Right lobe of liver (tissue), 6 donors: ENCODE results near the gene NKAIN4. TPM values are rescaled to one million over a fixed set of nuclear protein-coding genes. Genes with fewer than 3 reads are reported as not detected.

Experiments used
- ATAC-seq, 4 donors: fragments of 200-7000 bp; cut with Tn5 transposase; one replicate each; pipeline ENCODE4 v1.9.1; 2020; ENCODE audit warnings: mild to moderate bottlenecking in 4 of 4, moderate library complexity in 4 of 4
- DNase-seq, 3 donors: peaks; one replicate each; pipeline ENCODE4 v3.0.0-alpha.2; 2020
- H3K27ac ChIP-seq, 3 donors: fragments of 200-600 bp; one replicate each; pipeline ENCODE4 v1.8.0; 2022
- H3K27me3 ChIP-seq, 2 donors: fragments of 200-600 bp; one replicate each; pipeline ENCODE4 v1.8.0; 2022
- H3K36me3 ChIP-seq, 4 donors: fragments of 200-600 bp; sonication (generic) in 1 of 4; one replicate each; pipeline versions ENCODE4 v1.5.1 to v1.8.0; 2017 to 2022; ENCODE audit warnings: control low read depth in 1 of 4
- H3K4me1 ChIP-seq, 4 donors: fragments of 200-600 bp; sonication (generic) in 1 of 4; one replicate each; pipeline versions ENCODE4 v1.5.1 to v1.8.0; 2017 to 2022; ENCODE audit warnings: control low read depth in 1 of 4
- H3K4me3 ChIP-seq, 3 donors: fragments of 200-600 bp; one replicate each; pipeline ENCODE4 v1.8.0; 2022
- H3K9me3 ChIP-seq, 4 donors: fragments of 200-600 bp; sonication (generic) in 1 of 4; one replicate each; pipeline versions ENCODE4 v1.5.1 to v1.8.0; 2017 to 2022; ENCODE audit warnings: control low read depth in 1 of 4
- POLR2A ChIP-seq: fragments of 450-650 bp; IDR thresholded peaks from one replicate; pipeline ENCODE4 v1.6.1; 2017; ENCODE audit warnings: antibody characterized with exemption, mild to moderate bottlenecking
- WGBS: methylation state at CpG from one replicate; pipeline ENCODE4 v1.1.6; 2018; ENCODE audit warnings: low coverage, low lambda C conversion rate; ENCODE audit not compliant: insufficient coverage; ENCODE audit errors: missing lambda C conversion rate; 5-methylcytosine and 5-hydroxymethylcytosine counted together
- intact Hi-C, 2 donors: fragments of 100-400 bp; cut with DNase I; formaldehyde crosslinking; loops; one replicate each; pipeline versions ENCODE4 v1.11.2 to v1.14.1; 2022
- total RNA-seq, 6 experiments: library from RNA; depleted of rRNA in 2 of 6; stranded (reverse); fragments of >200 nt in 2 of 6; fragmentation: NEBNext Ultra II Directional in 3 of 6; extraction: Animal tissue kit (Norgen Biotek cat#: 25700) in 3 of 6; gene quantifications; one replicate each; pipeline versions ENCODE4 v1.1.0 to v1.2.4, GENCODE V29; 2016 to 2023
- TF ChIP-seq, protein P1 (sequence below), 4 donors: fragments of 200-600 bp in 3 of 4; fragments of 450-650 bp in 1 of 4; IDR thresholded peaks; one replicate each; pipeline versions ENCODE4 v1.5.1 to v1.8.0; 2016 to 2022; ENCODE audit warnings: antibody characterized with exemption in 4 of 4, mild to moderate bottlenecking in 2 of 4
- donor health status: DM: no; HTN: yes; CAD: no.
- donor health status: DM: no; HTN: no; CAD: no.
- donor health status: DM: no; HTN: no; CAD: no.
- donor health status: DM: no; HTN: yes; CAD: no.
- donor health status: DM: no; HTN: yes; CAD: no.

The NKAIN4 gene
- total RNA-seq, 6 experiments from 2014 or later: not detected

DNA sequence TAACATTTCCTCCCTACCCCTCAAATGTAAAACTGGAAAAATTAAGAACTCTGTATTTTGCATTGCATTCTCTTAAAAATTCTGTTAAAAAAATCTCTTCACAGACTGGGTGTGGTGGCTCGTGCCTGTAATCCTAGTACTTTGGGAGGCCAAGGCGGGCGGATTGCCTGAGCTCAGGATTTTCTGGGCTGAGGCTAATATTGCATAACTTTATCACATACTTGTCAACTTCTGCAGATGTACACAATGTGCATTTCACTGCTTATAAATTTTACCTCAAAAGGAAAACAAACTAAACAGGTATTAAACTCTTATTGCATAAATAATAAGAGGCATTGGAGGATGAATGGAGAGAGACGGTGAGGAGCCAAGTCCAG lies 59.5 kb downstream of the NKAIN4 start:
- peaks cover 0 to 12% (median 4%) of the 10 kb centered on the region in 4 donors for H3K4me1 ChIP-seq
- no peak overlapping the region for H3K4me3 ChIP-seq
- TF ChIP-seq, protein P1, sequence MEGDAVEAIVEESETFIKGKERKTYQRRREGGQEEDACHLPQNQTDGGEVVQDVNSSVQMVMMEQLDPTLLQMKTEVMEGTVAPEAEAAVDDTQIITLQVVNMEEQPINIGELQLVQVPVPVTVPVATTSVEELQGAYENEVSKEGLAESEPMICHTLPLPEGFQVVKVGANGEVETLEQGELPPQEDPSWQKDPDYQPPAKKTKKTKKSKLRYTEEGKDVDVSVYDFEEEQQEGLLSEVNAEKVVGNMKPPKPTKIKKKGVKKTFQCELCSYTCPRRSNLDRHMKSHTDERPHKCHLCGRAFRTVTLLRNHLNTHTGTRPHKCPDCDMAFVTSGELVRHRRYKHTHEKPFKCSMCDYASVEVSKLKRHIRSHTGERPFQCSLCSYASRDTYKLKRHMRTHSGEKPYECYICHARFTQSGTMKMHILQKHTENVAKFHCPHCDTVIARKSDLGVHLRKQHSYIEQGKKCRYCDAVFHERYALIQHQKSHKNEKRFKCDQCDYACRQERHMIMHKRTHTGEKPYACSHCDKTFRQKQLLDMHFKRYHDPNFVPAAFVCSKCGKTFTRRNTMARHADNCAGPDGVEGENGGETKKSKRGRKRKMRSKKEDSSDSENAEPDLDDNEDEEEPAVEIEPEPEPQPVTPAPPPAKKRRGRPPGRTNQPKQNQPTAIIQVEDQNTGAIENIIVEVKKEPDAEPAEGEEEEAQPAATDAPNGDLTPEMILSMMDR (IDR thresholded peaks at IDR 0.05): no peak
- TF ChIP-seq POLR2A: no peak
- ATAC-seq (no peak), DNase-seq (no peak)
- no peaks in the 10 kb centered on the region for H3K9me3 ChIP-seq
- no peaks in the 10 kb centered on the region for H3K27me3 ChIP-seq
- no peak overlapping the region for H3K27ac ChIP-seq
- H3K36me3 ChIP-seq: peaks cover 0 to 9% (median 0%) of the 10 kb centered on the region in 4 donors
- 88% methylated on average over 4 of the region's 4 CpGs for WGBS
- intact Hi-C loops: no loop called here

DNA sequence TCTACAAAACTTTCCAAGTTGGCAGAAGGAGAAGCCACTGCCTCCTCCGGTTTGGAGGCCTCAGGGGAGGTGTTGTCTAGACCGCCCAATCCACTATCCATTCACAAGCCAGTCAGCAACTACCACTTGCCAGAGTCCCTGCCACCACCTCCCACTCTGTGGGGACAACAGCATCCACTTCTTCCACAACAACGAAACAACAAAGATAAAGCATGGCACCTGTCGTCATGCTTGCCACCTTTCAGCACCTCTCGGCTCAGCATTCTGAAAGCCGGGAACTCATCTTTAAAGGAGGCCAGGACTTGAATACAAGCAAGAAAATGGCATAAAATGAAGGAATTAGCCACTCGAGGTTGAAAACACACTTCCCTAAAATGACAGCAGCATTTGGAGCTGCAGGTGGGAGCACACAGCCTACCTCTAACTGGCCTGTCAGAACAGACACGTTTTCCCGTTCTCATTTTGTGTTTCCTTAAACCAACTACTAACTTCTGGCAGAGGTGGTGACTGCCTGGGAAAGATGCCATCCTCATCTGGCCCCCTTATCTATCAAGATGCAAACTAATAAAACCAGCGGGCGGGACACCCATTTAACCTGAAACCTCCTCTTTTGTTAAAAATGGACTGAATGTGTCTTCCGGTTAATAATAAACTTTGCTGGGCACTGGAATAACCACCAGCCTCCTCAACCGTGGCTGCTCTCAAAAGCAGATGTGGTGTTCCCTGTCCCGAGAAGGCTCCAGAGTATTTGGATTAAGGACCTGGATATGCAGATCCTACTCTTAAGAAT lies 60.1 kb downstream of the NKAIN4 start:
- ATAC-seq (no peak), DNase-seq (no peak)
- Histone ChIP-seq H3K36me3 (peaks cover 0 to 9% (median 0%) of the 10 kb centered on the region in 4 donors), H3K9me3 (no peaks in the 10 kb centered on the region), H3K4me3 (no peak overlapping the region), H3K27ac (no peak overlapping the region), H3K27me3 (no peaks in the 10 kb centered on the region), H3K4me1 (peaks cover 0 to 12% (median 4%) of the 10 kb centered on the region in 4 donors)
- TF ChIP-seq, protein P1 (IDR thresholded peaks at IDR 0.05): no peak
- no peak for TF ChIP-seq POLR2A
- intact Hi-C loops: no loop called here
- WGBS: 87% methylated on average over 14 of the region's 14 CpGs

DNA sequence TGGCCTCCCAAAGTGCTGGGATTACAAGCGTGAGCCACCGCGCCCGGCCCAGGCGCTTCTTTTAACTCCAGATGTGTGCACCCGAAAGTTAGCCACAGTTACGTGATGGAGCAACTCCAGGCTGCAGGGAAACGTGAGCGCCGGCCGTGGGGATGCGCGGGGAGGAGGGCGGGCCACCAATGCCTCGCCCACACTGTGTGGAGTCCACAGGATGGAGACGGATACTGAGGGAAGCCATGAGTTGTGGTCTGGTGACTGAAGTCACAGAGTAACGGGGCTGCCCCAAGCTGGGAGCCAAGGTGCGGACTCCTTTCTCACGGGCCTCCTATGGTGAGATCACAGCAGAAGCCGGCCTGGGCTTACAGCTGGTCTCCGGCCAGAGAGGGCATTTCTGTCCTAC lies 61.5 kb downstream of the NKAIN4 start:
- ATAC-seq (no peak), DNase-seq (no peak)
- Histone ChIP-seq H3K36me3 (peaks cover 0 to 9% (median 0%) of the 10 kb centered on the region in 4 donors), H3K4me3 (no peak overlapping the region), H3K27ac (no peak overlapping the region), H3K9me3 (no peaks in the 10 kb centered on the region), H3K4me1 (peaks cover 0 to under 1% (median 0%) of the 10 kb centered on the region in 4 donors), H3K27me3 (no peaks in the 10 kb centered on the region)
- WGBS: 89% methylated on average over 7 of the region's 21 CpGs
- intact Hi-C loops: no loop called here
- TF ChIP-seq POLR2A: no peak
- TF ChIP-seq, protein P1 (IDR thresholded peaks at IDR 0.05): no peak

DNA sequence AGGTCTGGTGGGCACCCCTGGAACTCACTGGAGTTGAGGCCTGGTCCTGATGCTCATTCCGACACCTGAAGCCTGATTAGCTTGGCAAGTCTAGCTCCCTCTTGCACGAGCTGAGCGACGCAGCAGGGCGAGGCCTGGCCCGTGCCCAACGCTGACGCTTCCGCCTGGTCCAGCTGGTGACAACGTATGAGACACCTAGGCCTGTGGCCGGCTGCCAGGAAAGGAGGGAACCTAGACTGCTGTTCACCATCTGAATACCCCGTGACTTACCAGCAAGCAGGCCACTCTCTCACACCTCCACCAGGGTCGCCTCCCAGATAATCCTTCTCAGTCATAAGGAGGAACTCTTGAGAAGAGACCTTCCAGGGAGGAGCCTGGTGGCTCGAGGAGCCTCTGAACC lies 62.9 kb downstream of the NKAIN4 start:
- intact Hi-C loops: no loop called here
- peak in 1 of 4 donors; percentile 7 for ATAC-seq
- no CpG with 5 or more reads among the region's 14 CpGs for WGBS
- Histone ChIP-seq H3K9me3 (no peaks in the 10 kb centered on the region), H3K4me1 (no peaks in the 10 kb centered on the region), H3K4me3 (no peak overlapping the region), H3K27me3 (no peaks in the 10 kb centered on the region), H3K27ac (no peak overlapping the region), H3K36me3 (peaks cover 0 to 9% (median 0%) of the 10 kb centered on the region in 4 donors)
- DNase-seq: no peak
- TF ChIP-seq, protein P1 (IDR thresholded peaks at IDR 0.05): no peak
- no peak for TF ChIP-seq POLR2A
